ENCODE data around the gene DNAH6.

- TF ChIP-seq EZH2 (IDR thresholded peaks at IDR 0.05; ENCODE audit: insufficient read depth, poor library complexity, severe bottlenecking), result no peak
- TF ChIP-seq EZH2phosphoT487 (IDR thresholded peaks at IDR 0.05; ENCODE audit: insufficient read depth, low read depth), result no peak
Observed at GRCh38 chr2:84862006-84862405, 345.7 kb downstream of the DNAH6 start.

Data from GM23248 (cell line).